G401 (cell line): ENCODE measurements around the gene TAGLN2. TPM values are rescaled to one million over a fixed set of nuclear protein-coding genes. Genes with fewer than 3 reads are reported as not detected.

Source experiments
- DNase-seq: peaks from one replicate; pipeline ENCODE4 v3.0.0-alpha.2; 2015; ENCODE audit warnings: low spot score
- in situ Hi-C: cut with HindIII; loops from 2 replicates; pipeline ENCODE4 v1.10.0; 2016; ENCODE audit warnings: low sequenced_read_pairs, mixed read lengths
- total RNA-seq: library from RNA; depleted of rRNA; stranded (reverse); fragments of >200 nt; shearing (Covaris generic); gene quantifications from 2 replicates; pipeline ENCODE4 v1.2.3, GENCODE V29; 2014; rRNA removed

TAGLN2 gene
- 27.1 and 49.8 TPM in 2 replicates for total RNA-seq

DNA sequence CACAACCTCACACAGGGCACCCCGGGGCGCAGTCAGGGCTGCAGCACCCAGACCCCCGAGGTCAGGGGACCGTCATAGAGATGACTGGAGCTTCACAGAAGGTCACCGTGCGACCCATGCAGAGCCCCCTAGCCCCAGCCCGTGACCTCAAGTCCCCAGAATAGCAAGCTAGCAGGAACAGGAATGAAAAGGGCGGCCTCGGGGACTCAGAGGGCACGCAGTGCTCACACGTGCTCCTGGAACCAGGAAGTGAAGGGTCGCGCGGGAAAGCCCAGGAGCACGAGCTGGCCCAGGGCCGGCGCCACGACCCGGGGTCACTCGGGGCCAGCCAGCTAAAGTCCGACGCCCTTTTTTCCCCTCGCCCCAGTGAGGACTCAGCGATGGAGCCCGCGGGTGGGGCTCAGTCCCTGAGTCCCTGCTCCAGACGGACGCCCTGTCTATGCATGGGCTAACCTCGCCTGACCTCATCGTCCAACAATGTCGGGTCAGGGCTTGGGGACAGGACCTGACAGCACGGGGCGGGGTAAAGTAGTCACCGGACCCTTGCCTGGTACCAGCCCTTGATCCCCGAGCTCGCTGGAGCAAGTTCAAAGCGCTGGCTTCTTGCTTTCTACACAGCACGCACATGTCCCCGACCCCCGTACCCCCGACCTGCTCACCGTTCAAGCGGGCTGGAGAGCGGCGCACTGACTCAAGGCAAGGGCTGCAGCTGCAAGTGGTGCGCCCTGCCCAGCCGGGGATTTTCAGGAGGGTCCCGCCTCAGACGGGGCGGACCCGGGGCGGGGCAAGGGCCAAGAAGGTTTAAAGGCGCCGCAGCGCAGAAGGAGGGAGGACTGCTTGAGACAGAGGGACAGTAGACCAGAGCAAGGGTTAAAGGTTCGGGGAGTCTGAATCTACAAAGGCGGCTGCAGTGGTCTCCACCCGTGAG lies at the start of gene TAGLN2:
Gene TAGLN2, minus strand, starts transcription at position 717 of the 928 bp plus-strand sequence. CDS start 4,998 bp downstream, outside the sequence.
- in situ Hi-C loops: no loop called here
- DNase-seq: peak; percentile 34

DNA sequence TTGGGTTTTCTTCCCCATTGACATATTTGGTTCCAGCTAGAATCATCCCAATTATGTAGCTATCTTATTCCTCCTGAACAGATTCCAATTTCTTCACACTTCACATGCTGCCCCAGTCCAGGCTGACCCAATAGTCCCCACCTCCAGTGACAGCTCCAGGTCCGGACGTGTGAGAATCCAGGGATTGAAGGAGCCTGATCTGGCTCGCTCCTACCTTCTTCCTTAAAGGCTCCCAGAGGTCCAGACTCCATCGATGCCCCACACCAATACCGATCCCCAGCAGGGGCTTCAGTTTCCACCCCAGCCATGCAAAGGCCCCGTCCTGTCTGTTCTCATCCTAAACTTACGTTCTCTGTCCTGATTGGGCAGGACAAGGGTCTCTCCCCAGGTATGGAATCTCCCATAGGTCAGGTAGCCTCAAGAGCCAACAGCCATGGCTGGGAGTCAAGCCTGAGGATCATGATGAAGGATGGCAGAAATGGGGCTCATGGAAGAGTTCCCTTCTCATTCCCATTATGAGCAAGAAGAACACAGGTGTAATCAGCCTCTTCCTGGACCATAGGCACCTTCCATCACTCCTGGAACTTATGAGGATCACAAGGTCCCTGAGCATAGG lies 49.2 kb upstream of the TAGLN2 start:
- no peak for DNase-seq
- in situ Hi-C loops: no loop called here

DNA sequence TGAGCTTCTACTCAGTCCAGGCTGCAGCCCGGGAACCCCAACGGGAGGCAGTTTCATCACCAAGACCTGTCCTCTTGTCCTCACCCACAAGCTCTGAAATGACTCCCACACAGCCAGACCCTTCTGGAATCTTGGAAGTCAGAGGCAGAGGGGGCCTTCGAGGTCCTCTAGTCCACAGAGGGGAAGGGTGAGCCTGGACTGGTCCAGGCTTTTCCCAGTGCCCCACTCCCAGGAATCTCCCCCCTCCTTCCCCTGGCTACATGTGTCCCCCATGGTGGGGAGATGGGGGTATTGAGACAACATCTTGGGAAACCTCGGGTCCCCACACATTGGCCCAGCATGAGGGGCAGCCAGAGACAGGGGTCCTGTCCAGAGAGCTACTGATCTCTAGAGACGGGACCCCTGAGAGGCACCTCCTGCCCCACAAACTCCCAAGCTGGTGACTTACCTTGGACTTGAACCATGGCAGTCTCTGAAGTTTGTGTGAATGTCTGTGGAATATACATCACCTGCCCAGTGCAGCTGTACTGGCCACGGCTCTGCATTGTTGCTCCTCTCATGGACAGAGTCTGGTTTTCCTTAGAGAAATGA lies 48.1 kb upstream of the TAGLN2 start:
- DNase-seq: no peak
- in situ Hi-C loops: no loop called here

DNA sequence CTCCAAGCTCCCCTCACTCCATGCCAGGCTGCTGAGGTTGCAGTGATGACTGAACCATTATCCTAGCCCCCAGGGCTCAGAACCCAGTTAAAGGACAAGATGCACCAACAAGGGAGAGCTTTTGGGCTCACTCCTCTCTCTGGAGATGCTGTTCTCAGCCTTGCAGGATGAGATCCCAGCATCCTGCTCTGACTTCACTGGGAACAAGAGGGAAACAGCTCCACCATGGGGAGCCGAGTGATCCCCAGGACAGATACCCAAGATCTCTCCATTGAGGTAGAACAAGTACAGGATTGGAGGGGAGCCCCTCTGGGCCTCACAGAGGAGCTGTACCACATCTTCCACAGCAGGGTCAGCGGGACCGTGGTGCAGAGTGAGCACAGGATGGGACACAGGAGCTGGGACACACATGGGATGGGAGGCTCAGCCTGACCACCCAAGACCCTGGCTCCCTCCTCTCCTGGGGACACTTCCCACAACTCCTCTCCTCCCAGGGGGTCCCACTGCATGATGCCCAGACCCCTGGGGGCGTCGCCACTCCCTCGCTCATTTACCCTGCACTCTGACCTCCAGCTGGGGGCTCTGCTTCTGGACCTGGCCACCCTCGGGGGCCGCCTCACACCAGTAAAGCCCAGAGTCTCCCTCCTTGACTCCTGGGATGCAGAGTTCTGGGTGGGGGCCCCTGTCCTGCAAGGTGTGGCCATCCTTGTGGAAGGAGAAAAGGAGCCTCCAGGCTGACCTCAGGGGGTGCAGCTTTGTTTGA lies 47.3 kb upstream of the TAGLN2 start:
- DNase-seq: no peak
- in situ Hi-C loops: no loop called here

DNA sequence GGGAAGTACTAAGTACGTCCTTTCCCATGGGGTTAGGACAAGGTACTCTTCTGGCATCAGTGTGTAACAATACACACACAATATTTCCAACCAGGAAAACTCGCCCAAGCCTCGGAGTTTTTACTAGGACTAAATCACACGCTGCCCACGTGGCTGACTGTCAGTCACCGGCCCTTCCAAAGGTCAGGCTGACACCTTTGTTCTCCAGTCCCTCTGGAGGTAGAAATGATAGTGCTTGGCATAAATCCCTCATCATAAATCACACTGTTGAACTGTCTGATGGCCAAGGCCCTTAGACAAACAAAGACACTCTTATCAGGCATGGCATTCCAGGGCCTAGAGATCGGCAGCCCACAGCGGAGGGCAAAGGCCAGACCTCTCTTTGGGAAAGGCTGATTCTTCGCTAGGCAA lies 45.6 kb upstream of the TAGLN2 start:
- in situ Hi-C loops: no loop called here
- no peak for DNase-seq

DNA sequence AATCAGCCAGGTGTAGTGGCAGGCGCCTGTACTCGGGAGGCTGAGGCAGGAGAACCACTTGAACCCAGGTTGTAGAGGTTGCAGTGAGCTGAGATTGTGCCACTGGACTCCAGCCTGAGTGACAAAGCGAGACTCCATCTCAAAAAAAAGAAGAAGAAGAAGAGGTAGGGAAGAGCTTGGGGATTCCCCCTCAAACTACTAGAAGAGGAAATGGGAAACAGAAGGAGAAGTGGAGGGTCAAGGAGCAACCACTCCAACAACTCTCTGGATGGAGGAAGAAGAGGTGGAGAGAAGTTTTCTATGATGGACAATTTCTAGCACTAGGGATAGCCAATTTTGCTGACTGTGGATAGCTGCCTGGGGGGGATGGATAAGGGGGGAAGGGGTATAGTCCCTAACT lies 43.6 kb upstream of the TAGLN2 start:
- in situ Hi-C loops: loop anchor here (5.0 kb wide), 1 partner anchor 38 kb away; no protein-coding TSS in a partner anchor
- no peak for DNase-seq

DNA sequence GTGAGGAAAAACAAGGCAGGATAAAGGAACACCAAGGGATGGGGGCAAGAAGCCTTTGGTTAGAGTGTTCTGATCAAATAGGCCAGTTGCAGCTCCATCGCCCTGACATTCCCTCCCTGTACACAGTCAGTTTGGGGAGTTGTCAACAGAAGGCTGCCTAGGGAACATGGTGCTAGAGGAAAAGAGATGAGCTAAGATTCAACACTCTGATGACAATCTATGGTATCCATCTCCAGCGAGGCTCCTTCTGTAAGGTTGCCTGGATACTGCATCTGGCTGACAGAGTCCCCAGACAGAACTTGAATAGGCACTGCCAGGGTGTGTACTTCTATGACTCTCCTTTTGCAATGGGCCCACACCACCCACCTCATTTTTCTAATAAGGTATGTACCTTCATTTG lies 40.0 kb upstream of the TAGLN2 start:
- in situ Hi-C loops: loop anchor here (5.0 kb wide), 1 partner anchor 42 kb away; no protein-coding TSS in a partner anchor
- DNase-seq: no peak

DNA sequence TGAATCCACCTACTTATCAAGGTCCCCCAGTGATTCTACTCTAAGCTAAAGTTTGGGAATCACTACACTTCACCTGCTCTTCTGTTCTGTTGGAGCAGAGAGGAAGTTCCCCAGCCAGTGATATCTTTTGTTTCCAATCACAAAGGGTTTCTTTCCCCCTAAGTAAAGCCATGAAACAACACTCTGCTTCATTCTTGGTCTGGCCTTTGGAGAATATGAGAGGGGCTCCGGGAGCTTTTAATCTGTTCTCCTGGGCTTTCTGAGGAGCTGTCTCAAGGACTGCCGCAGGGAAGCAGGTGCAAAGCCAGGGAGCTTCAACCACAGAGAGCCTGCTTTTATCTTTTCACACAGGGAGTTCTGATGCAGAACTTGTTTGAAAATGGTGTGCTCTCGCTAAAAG lies 38.8 kb upstream of the TAGLN2 start:
- DNase-seq: no peak
- in situ Hi-C loops: no loop called here

DNA sequence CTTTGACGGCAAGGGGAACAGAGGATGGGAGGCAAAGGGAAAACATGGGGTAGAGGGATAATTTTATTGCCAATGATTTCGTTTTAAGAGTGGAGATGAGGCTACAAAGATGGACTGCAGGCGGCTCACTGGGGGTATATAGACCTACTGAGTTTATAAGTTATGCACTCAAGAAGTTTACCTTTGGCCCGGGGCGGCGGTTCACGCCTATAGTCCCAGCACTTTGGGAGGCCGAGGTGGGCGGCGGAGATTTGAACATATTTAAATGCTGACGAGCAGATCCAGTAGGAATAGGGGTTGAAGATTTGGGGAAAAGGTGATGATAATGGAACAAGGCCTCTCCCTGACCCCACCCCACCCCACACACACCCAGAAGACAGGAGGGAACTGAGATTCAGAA lies 36.9 kb upstream of the TAGLN2 start:
- in situ Hi-C loops: no loop called here
- DNase-seq: no peak

DNA sequence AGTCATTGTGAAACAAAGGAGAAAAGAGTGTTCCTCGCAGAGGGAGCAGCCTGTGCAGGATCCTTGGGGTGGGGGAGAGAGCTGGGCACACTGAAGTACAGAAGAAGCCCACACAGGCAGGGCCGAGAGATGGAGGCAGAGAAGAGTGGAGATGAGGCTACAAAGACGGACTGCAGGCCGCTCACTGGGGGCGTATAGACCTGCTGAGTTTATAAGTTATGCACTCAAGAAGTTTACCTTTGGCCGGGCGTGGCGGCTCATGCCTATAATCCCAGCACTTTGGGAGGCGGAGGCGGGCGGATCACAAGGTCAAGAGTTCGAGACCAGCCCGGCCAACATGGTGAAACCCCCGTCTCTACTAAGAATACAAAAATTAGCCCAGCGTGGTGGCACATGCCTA lies 36.3 kb upstream of the TAGLN2 start:
- in situ Hi-C loops: no loop called here
- no peak for DNase-seq

DNA sequence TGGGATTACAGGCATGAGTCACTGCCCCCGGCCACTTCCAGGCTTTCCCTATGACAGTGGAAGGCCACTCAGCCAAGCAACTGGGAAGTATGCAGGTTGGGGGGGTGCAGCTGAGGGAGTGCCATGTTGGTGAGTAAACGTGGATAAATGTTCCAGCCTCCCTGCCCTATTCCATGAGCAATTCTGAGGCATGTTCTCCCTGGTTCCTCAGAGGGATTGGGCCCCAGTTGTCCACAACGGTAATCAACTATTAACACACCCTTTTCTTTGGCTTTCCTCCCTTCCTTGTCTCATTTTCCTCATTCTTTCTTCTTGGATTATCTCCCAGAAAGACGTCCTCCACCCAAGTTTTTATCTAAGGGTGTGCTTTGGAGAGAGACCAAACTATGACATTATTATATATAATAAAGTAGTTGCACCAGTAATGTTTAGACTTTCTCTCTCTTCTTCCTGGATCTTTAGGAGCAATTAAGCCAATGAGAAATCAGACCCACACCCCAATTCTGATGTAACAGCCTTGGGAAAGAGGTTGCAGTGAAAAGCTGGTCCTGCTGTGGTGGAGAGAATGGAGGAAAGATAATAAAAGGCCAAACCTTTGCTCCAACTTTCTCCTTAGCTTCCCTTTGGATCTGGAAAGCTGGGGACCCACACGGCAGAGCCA lies 35.5 kb upstream of the TAGLN2 start:
- in situ Hi-C loops: no loop called here
- no peak for DNase-seq

DNA sequence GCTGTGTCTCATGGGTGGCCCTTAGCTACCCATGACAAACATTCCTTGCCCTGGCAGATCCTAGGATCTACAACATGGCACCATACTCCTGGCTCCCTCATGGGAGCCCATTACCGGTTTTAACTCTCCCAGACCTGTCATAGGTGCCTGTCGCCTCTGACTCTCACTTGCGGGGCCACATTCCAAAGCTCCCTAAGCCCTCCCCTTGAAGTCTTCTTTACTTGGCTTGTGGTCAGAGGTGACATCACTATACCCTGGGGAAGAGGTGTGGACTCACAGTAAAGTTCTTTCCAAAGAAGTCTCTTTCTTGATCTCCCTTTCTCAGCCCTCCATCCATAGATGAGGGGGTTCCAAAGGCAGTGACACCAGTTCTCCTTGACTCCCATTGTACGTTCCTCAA lies 34.1 kb upstream of the TAGLN2 start:
- in situ Hi-C loops: no loop called here
- no peak for DNase-seq

DNA sequence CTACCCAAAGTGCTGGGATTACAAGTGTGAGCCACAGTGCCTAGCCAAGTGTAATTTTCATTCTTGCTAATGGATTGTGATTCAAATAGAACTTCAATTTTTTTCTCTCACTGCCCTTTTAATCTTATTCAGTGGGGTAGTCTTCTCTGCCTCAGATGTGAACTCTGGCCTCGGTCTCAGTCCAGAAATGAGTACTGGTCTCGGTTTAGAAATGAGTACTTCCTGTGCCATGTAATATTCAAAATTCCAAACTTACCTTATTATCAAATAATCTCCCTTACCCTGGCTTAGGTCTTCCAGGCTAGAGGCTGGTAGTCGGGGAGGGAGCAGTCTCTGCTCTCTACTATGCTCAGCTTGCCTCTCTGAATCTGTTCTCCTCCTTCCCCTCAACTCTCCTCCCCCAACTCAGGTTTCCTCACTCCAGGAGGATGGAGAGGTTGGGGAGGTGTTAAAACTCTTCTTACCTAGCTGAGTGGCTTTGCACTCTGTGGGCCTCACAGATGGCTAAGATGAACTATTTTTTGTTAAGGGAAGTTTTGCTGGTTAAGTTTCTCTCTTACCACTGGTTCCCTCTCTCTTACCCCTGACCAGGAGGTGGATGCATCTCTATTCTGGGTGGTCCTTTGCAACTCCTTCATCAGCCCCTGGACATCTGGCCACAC lies 33.5 kb upstream of the TAGLN2 start:
- in situ Hi-C loops: no loop called here
- no peak for DNase-seq

DNA sequence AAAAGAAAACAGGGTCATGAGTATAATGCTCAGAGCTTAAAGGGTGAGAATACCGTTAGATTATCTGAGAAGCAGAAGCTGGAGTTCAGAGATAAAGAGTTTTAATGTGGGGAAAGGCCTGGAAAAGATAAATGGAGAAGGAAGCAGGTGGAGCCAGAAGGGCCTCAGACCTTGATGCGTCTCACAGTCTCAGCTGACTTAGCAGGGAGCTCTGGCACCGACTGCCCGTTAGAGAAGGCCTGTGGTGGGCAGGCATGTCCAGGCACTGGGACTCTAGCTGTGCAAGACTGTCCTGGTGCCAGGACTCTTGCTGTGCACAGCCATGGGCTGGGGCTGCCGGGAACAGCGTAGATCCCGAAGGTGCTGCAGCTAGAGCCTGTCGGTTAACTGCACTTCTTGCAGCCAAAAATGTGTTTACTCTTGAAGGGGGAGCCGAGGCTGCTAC lies 32.5 kb upstream of the TAGLN2 start:
- in situ Hi-C loops: no loop called here
- peak; percentile 75 for DNase-seq

DNA sequence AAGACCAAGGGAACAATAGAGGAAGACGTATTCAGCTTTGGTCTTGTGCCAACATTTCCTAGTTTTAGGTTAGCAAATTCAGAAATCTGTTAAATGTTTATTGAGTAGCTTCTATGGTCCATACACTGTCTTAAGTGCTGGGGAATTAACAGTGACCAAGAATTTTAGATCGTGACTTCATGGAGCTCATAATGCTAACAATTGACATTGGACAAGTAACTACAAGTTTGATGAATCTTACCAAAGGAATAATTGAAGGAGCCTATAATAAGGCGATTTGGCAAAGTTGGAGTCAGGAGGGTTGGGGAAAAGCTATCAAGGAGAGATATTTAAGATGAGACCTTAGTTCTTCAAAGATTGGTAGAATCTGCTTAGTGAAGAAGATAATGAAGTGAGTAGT lies 30.1 kb upstream of the TAGLN2 start:
- DNase-seq: no peak
- in situ Hi-C loops: no loop called here

DNA sequence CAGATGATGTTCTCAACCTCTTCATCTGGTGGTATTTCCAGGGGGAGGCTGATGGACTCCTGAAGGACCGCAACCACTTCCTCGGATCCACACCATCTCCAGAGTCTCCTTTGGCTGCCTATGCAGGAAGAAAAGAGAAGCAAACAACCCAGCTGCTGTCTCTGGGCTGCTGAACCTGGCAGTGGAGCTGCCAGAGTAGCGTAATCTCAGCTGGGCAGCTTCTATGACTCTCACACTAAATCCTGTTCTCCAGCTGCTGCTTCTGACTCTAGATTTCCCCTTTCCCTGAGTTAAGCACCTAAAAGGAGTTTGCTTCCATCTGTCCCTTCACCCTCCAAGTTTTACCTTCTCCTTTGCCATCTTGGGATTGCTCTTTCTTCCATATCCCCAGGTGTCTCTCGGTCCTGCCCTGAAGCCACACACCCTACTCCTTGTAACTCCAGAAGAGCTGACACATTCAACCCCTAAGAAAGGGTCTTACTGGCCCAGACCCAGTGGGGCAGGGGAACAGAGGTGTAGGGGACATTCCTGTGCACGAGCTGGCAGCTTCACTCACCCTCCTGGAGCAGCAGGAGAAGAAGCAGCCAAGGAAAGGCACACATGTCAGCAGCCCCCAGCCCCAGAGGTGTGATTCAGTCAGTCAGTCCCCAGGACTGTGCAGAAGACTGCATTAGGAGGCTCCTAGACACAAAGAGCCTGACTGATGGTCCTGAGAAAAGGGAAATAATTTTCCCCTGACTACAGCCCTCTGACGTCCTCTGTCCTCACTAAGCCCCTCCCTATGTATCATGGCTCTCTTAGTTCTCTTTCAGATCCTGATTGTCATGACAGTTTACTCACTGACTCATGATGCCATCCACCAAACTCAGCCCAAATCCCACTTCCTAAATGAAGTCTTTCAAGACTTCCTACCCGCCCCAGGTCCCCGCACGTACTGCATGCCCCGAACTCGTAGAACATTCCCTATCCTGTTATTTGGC lies 28.5 kb upstream of the TAGLN2 start, which contains the start of gene SLAMF9:
Gene SLAMF9, minus strand, starts transcription at position 702 of the 980 bp plus-strand sequence. Its CDS starts 100 bp downstream, at position 602.
- in situ Hi-C loops: no loop called here
- no peak for DNase-seq

DNA sequence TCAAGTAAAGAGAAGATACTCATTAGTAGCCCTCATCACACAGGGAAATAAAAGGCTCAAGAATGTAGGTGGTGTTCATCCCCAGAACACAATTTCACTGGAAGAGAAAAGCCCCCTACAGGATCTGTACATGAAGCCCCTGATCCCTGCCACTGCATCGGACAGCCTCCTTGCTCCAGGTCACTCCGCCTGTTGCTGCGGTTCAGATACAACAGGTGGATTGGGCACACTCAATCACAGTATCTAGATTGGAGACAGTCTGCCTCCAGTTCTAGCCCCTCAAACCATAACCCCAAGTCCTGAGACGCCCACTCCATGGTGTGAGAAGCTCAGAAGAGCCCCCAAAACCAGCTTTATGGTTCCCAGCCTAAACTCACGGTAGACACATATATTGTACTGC lies 27.6 kb upstream of the TAGLN2 start:
- in situ Hi-C loops: no loop called here
- no peak for DNase-seq
